GM21515 (cell line): ENCODE data around the gene ELOVL4.

Source experiments
- ATAC-seq: cut with Tn5 transposase; IDR thresholded peaks from one replicate; pipeline ENCODE4 v1.9.1; 2021; ENCODE audit not compliant: unreplicated experiment

Gene ELOVL4

GRCh38 chr6:79947191-79948186, at the start of gene ELOVL4:
Gene ELOVL4, minus strand, starts transcription at chr6:79947553. Its CDS starts 274 bp downstream, at chr6:79947279.
- peak; percentile 57 for ATAC-seq

- no peak for ATAC-seq
Observed at GRCh38 chr6:79993911-79994309, 46.6 kb upstream of the ELOVL4 start.

DNA sequence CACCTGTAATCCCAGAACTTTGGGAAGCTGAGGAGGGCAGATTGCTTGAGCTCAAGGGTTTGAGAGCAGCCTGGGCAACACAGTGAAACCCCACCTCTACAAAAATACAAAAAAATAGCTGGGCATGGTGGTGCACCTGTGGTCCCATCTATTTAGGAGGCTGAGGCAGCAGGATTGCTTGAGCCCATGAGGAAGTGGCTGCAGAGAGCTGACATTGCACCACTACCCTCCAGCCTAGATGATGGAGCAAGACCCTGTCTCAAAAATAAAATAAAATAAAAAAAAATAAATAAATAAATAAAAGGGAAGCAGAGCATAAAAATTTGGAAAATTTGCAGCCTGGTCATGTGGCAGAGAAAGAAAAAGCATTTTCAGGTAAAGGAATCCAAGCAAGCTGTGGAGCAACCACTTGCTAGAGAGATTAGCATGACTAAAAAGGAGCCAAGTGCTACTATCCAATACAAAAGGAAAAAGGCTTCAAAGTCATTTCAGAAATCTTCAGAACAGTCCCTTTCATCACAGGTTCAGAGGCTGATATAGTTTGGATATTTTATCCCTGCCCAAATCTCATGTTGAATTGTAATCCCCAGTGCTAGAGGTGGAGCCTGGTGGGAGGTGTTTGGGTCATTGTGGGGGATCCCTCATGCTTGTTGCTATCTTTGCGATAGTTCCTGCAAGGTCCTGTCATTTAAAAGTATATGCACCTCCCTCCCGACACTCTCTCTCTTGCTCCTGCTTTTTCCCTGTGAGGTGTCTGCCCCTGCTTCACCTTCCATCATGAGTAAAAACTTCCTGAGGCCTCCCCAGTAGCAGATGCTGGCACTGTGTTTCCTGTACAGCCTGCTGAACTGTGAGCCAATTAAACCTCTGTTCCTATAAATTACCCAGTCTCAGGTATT, 45.9 kb upstream of the ELOVL4 start:
- ATAC-seq: no peak

GRCh38 chr6:79989641-79990040, 42.3 kb upstream of the ELOVL4 start:
- no peak for ATAC-seq

DNA sequence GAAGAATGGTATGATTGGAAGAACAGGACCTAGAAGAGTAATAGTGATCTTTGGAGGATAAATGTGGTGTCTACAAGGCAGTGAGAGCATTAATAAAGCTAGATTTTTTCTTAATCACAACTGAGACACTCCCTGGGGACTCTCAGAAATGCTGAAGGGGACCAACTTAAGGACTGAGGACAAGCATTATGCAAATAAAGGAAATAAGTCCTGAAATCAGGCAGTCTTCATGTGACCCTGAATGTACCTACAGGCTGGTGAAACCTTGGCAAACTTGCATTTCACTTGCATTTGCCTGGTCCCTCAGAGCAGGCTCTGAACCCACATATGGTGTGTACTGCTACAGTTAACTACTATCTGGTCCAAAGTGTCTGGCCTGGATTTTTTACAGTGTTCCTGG, 37.8 kb upstream of the ELOVL4 start:
- no peak for ATAC-seq

GRCh38 chr6:79984261-79984660, 36.9 kb upstream of the ELOVL4 start:
- no peak for ATAC-seq

DNA sequence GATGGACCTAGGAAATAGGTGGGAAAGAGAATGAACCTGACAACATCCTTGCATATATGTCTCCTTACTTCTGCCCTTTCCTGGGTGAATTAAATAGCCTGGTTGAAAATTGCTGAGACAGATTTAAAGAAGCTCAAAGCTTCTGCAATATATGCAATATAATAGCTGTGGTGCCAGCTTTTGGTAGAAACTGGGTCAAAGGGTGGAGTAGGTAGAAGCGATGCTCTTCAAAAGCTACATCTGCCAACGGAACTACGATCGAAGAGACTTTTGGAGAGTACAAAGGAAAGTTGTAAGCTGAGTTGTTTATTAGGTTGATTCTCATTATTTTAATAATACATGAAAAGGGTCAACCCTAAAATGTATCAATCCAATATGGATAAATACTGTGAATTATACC, 34.3 kb upstream of the ELOVL4 start:
- no peak for ATAC-seq

- ATAC-seq: no peak
Observed at GRCh38 chr6:79971193-79971592, 23.8 kb upstream of the ELOVL4 start.

- no peak for ATAC-seq
Observed at GRCh38 chr6:79969784-79970183, 22.4 kb upstream of the ELOVL4 start.

GRCh38 chr6:79967178-79967577, 19.8 kb upstream of the ELOVL4 start:
- no peak for ATAC-seq

DNA sequence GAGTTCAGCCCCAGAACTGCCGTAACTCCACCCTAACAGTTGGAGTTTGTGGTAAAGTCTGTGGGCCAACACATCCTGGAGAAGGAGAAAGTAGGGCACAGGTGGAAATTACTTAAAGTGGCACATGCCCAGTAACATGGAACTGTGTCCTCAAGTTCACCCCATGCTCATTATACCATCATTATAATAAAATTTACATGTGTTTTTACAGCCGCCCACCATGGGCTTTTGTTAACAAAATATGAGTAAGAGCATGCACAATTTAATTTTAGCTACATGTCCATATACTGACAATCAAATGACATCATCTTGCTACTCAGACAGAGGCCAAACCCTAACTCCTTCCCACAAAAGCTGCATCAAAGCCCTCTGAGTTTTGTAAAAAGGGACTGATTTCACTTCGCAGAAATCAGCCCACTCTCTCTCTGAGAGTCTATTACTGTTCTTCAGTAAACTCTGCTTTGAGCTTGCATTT, 17.3 kb upstream of the ELOVL4 start:
- no peak for ATAC-seq

DNA sequence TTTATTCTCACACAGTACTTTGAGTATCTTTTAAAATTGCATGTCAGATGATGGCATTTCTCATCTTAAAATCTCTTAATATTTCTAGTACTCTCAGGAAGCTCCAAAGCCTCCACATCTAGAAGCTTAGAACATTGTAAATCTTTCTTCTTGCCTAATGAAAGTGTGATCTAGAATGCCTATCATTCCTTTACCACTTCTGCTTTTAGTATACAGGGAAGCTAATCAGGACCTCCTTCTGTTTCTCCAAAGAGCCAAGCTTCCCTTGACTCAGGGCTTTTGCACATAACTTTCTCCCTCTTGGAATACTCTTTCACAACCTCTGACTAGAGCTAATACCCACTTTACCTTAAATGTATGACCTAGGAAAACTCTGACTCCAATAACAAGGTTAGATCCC, 7.5 kb upstream of the ELOVL4 start:
- ATAC-seq: no peak

DNA sequence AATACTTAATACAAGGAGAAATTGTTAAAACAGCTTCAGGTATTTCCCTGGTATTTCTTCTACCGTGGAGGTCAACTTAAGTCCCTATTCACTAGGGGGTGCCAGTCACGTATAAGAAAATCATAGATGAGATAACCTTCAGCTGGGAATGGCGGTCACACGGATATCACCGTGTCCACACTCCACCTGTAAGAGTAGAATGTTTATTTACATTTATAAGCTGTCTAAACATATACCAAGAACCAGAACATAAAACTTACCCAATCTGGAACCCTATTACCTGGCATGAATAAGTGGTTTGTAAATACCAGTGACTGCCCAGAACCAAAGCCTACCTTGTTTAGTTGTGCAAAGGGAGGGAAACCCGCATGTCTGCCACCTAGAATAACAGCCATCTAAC, 1.9 kb upstream of the ELOVL4 start:
- peak; percentile 58 for ATAC-seq

- ATAC-seq: peak; percentile 36
Observed at GRCh38 chr6:79946272-79947190, 822 bp downstream of the ELOVL4 start.

- no peak for ATAC-seq
Observed at GRCh38 chr6:79943133-79943532, 4.2 kb downstream of the ELOVL4 start.

DNA sequence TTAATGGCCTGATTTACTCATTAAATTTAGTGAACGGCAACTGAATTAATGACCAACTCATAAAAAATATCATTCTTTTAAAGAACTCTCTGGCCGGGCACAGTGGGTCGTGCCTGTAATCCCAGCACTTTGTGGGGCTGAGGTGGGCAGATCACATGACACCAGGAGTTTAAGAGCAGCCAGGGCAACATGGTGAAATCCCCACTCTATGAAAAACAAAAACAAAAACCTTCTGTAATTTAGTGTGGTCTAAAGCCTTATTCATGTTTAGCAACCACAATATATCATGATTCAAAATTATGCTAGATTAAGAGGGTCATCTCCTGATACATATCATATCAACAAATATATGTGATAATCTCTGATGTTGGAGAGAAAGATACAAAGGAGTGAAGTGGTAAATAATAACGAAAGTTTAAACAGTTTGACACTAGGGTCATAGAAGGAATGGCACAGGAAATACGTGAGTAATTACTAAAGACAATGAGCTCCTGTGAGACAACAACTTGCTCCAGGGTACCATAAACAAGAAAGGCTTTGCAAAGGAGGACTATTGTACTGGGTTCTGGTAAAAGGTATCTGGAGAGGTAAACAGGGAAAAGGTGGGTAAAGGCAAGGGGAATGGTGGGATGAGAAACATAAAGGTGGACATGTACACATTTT, 5.7 kb downstream of the ELOVL4 start:
- ATAC-seq: no peak

- no peak for ATAC-seq
Observed at GRCh38 chr6:79928478-79928998, 18.8 kb downstream of the ELOVL4 start.

- ATAC-seq: no peak
Observed at GRCh38 chr6:79927758-79928157, 19.6 kb downstream of the ELOVL4 start.

DNA sequence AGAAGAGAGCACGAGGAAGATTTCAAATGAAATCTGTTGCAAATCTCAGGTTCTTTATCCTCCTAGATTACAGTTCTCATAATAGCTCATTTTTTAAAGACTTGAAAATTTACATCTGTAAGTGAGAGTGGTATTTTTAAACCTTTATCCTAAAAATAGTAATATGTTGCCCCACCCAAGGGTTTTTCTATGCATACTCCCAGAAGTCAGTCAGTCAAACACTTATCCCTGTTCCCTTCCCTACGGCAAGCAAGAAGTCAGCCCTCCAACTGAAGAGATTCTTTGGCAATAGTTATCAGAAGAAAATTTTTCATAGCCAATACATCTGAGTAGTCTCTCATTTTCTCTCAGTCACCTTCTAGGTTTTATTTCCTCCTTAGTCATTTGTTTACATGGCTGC, 24.1 kb downstream of the ELOVL4 start:
- ATAC-seq: no peak

GRCh38 chr6:79922018-79922417, 25.3 kb downstream of the ELOVL4 start:
- no peak for ATAC-seq
